Stimulated activated CD4-positive, alpha-beta T cell treated with anti-CD3 and anti-CD28 coated beads, Interleukin-1b, Interleukin-23, amount 100 ng/mL, for 4 hours (primary cell): ENCODE data around the gene GRIA1.

Experiments
- DNase-seq, 2 donors: peaks; one replicate each; pipeline ENCODE4 v3.0.0-alpha.2; 2020; ENCODE audit warnings: low read depth in 2 of 2

GRIA1 gene

DNA sequence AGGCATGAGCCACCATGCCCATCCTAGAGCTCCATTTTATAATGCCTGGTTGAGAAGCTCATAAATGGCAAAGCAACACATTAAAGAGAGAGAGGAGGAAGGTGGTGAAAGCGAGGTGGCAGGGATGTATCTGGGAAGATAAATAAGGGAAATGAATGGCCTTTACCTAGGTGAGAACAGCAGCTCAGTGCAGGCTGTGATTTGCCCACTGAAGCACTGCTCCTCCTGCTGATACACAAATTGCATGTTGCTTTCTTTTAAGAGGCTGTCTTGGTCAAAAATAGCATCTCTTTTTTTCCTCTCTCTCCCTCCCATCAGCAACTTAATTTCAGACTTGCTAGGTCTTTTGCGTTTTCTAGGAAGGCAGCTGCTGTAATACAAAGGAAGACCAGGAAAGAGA is 289.4 kb downstream of the GRIA1 start:
- DNase-seq, result no peak

DNA sequence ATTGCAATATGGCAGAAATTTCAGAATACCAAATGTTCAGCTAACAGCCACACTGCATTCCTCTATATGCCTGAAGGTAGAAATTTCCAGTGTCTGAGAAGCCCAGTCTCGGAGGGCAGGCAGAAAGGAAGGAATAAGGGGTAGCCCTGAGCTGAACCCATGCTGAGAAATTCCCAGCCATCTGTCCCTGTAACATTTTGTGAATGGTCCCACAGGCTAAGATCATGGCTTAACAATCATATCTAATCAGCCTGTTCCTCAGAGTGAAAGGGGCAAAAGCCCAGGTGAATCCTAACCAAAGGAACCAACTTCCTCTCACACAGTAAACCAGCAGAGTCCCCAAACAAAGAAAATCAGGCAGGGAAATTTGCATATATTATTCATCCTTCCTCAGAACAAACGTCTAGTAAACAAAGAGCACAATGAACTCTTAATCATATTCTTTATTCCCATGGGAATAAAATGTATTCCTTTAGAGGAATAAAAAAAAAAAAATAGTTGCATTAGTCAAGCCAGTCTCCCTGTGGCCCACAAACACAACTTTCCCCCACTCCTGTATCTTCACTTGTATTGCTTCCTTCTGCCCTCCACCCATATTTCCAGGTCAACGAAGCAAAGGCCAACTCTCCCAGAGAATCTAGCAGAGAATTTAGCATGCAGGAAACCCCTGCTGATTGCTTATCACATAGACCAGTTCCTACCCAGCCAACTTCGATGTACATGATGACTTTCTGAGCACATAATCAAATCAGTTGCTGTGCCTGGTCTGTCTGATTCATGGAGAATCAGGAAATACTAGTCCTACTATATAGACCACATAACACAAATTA is 290.6 kb downstream of the GRIA1 start:
- DNase-seq, result no peak

- no peak for DNase-seq
Measured at GRCh38 chr5:153782589-153783361, 292.3 kb downstream of the GRIA1 start.

- no peak for DNase-seq
Measured at GRCh38 chr5:153783362-153783658, 292.8 kb downstream of the GRIA1 start.

DNA sequence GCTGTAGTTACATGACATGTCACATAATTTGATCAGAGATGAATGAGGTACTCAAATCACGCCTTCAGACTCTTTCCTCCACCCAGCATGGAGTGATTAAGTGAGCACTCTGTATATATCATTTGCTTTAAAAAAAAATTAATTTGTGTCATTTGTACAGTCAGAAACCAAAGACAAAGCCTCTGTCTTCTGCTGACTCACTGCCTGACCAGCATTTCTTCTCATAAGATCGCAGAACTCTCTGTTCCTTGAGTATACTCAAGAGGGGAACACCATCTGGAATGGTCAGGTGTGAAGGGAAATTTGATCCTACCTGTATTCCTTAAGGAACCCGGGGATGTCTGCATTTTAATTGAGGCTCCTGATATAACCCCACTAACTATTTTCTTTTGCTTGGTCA is 293.8 kb downstream of the GRIA1 start:
- no peak for DNase-seq

GRCh38 chr5:153791339-153791738 is 300.9 kb downstream of the GRIA1 start:
- DNase-seq, result no peak

DNA sequence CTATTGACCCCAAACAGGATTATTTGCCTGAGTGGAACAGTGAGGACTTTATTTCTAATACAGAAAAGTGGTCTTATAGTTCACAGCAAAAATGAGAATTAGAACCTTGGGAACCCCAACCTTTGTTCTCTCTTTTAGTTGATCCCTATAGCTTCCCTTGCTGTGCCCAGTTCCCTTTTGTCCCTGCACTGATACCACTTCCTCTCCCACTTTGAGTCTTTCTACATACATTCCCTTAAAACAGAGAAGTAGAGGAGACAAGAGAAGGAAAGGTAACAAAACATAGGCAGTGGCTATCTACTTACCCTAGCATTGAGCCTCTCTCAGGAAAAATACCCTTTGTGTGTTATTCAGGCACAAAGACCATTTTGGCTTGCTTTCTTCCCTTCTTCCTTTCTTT is 301.8 kb downstream of the GRIA1 start:
- DNase-seq, result no peak

- no peak for DNase-seq
Measured at GRCh38 chr5:153793699-153794098, 303.2 kb downstream of the GRIA1 start.

DNA sequence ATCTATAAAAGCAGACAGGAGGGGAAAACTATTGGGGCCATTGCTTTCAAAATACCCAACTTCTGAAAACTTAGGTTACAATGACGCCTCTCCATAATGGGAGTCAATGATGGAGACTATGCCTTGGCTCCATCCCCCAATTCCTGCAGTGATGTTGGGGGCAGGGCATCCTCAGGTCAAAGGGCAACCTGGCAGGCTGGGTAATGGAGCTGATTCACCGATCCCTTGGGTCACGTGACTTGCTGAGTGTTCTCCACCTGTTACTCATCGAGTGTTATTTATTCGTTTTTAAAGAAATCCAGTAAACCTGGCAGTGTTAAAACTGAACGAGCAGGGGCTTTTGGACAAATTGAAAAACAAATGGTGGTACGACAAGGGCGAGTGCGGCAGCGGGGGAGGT is 303.9 kb downstream of the GRIA1 start:
- DNase-seq, result no peak

DNA sequence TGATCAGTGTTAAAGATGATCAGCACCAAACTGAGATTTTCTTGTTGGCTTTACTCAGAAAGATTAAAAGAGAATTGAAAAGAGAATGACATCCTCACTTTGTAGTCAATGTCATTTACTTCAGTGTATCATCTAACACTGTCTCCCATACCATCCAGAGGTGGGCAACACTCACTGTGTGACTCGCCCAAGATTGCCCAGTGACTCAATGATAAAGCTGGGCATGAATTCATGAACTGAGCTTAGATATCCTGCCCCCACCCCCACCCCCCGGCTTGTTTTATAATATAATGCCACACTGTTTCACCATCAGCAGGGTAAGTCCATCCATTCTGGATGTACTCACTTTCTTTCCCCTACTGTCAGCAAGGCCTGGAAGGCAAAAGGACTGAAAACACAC is 306.1 kb downstream of the GRIA1 start:
- no peak for DNase-seq

DNA sequence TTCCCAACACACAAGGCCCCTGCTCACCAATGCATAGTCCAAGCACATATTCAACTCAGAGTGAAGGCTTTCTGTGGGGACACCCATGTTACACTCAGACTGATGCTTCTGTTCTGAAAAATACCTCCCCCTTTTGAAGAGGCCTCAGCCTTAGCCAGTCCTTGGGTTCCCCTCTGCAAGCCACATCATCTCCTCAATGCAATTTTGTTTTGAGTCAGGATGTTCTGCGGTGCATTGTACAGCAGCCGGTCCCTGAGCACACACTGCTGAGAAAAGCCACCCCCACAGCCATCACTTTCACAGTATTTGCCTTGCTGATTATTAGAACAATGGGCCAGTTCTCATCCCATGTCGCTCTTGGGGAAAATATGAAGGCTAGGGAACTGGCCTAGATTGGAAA is 307.0 kb downstream of the GRIA1 start:
- no peak for DNase-seq

- DNase-seq, result no peak
Measured at GRCh38 chr5:153798830-153799229, 308.4 kb downstream of the GRIA1 start.

DNA sequence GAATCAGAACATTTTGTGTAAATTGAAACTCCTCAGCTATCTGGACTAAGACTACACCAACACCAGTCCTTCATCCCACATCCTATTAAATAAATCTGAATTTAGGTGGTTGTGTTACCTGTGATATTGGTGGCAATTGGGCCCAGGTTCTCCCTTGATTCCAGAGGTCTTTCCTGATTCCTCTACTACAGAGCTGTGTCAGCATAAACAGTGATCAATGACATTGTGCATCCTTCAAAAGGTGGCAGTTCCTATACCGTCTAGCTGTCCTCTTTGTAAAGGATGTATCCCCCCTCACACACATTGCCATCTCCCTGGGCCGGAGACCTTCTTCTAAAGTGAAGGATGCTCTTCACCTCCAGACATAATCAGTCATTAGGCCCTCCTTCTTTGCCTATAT is 309.0 kb downstream of the GRIA1 start:
- no peak for DNase-seq

DNA sequence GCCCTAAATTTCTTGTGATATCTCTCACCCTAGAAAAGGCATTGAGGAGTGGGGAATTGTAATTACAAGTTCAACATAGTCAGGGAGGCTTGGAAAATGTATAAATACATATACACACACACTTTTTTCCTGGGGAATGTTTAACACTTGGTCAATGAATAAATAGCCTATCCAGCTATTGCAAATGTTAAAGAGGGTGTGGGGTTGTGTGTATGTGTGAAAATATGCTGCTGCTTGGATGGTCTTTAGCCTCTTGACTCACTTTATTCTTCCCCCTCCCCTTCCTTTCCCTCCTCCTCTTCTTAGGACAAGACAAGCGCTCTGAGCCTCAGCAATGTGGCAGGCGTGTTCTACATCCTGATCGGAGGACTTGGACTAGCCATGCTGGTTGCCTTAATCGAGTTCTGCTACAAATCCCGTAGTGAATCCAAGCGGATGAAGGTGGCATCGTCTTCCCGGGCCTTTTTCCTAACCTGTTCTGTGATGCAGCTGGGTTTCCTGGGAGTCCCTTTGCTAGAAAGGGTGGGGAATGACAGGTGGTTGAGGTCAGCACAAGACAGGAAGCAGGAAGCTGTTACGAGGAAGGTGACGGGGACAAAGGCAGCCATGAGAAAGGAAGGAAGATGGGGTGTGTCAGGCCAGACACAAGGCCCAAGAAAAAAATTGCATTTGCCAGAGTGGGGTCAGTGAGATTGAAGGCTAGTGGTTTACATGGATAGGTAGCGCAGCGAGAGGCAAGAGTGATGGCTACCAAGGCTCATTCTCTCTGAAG is 311.8 kb downstream of the GRIA1 start:
- DNase-seq, result no peak

GRCh38 chr5:153807801-153808200 is 317.3 kb downstream of the GRIA1 start:
- no peak for DNase-seq

DNA sequence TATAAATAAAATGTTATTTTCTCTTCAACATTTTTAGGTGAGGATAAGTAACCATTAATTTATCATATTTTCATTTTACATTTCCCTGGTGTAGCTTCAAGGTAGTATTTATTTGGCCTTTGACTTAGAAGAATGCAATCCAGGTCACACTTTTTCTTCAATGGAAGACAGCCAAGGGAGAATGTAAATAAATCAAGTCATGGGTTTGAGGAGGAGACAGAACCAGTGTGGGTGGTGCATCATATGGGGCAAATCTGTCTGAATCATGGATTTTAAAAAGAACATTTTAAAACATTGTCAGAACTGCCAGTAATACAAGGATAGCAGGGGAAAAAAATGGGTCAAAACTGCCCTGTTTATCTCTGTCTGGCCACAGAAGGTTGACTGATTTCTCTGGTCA is 318.7 kb downstream of the GRIA1 start:
- no peak for DNase-seq

GRCh38 chr5:153813901-153814300 is 323.4 kb downstream of the GRIA1 start:
- DNase-seq, result no peak

GRCh38 chr5:153816870-153817269 is 326.4 kb downstream of the GRIA1 start:
- DNase-seq, result no peak

DNA sequence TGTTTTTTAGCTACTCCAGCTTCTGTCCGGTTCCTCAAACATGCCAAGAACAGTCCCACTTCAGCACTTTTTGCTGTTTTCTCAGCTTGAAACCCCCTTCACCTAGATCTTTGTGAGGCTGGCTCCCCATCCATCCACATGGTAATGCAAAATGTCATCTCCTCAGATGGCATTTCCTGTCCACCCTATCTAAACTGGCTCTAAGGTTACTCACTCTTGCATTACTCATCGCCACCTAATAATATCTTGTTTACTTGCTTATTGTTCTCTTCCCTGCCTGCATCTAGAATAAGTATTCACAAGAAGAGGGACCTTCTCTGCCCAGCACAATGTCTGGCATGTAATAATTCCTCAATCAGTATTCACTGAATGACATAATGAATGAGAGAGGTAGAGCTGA is 328.2 kb downstream of the GRIA1 start:
- DNase-seq, result no peak

- no peak for DNase-seq
Measured at GRCh38 chr5:153823036-153823435, 332.6 kb downstream of the GRIA1 start.

- no peak for DNase-seq
Measured at GRCh38 chr5:153824909-153825308, 334.4 kb downstream of the GRIA1 start.

DNA sequence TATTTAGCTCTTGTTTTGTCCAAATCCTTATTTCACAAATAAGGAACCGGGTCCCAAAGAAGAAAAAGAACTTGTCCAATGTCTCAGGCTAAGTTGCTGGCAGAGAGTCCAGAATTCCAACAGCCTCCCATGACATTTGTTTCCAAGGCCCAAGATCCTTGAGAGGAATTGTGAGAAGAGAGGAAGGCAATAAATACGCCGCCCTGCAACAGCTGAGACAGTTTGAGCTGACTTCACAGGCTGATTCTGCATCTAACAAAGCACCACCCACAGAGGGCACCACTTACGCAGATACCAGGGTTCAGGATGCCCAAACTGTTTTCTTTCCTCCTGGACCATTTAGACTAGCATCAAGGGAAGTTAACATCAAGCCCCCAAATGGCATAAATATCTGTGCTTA is 336.9 kb downstream of the GRIA1 start:
- DNase-seq, result no peak
